CD8-positive, alpha-beta memory T cell (primary cell): ENCODE measurements around the gene CD209. TPM values are rescaled to one million over a fixed set of nuclear protein-coding genes. Genes with fewer than 3 reads are reported as not detected.
A peak's percentile ranks its signal among the peaks of the same experiment; 100 is the strongest.

Experiments used
- CTCF ChIA-PET: fragments of 350-600 bp; sonication (Branson Sonifier 250); formaldehyde crosslinking; loops from one replicate; lab custom pipeline; 2021; ENCODE audit warnings: antibody characterized with exemption; lab: Charles Lee
- POLR2A ChIA-PET: fragments of 350-600 bp; sonication (Branson Sonifier 250); formaldehyde crosslinking; loops from one replicate; lab custom pipeline; 2021; ENCODE audit warnings: antibody characterized with exemption; lab: Charles Lee
- DNase-seq, 5 donors: peaks; one replicate each; pipeline versions ENCODE4 v3.0.0 to v3.0.0-alpha.2; 2020 to 2022; ENCODE audit warnings: mixed read lengths in 1 of 5
- H3K27ac ChIP-seq: one replicate; pipeline ENCODE4 v1.7.0; 2013; ENCODE audit warnings: low read depth, mild to moderate bottlenecking, low read length, moderate library complexity
- H3K27me3 ChIP-seq: 2 replicates; pipeline ENCODE4 v1.7.0; 2013; ENCODE audit warnings: low read length, mild to moderate bottlenecking; ENCODE audit not compliant: insufficient read depth, poor library complexity, severe bottlenecking
- H3K36me3 ChIP-seq: 2 replicates; pipeline ENCODE4 v1.7.0; 2013; ENCODE audit warnings: mild to moderate bottlenecking, low read length, moderate library complexity; ENCODE audit not compliant: insufficient read depth
- H3K4me1 ChIP-seq: 2 replicates; pipeline ENCODE4 v1.7.0; 2013; ENCODE audit warnings: mild to moderate bottlenecking, low read length, moderate library complexity; ENCODE audit not compliant: insufficient read depth
- H3K4me3 ChIP-seq: 2 replicates; pipeline ENCODE4 v1.7.0; 2013; ENCODE audit warnings: mild to moderate bottlenecking, low read length
- H3K9me3 ChIP-seq: 2 replicates; pipeline ENCODE4 v1.7.0; 2013; ENCODE audit warnings: mild to moderate bottlenecking, low read length
- H3K27ac Mint-ChIP-seq, 8 donors: one replicate each; pipeline ENCODE4 v1.8.0; 2020 to 2021; ENCODE audit warnings: mixed read lengths in 8 of 8, mild to moderate bottlenecking in 6 of 8, inconsistent platforms in 3 of 8, moderate library complexity in 3 of 8
- H3K27me3 Mint-ChIP-seq, 2 donors: one replicate each; pipeline ENCODE4 v1.8.0; 2020 to 2021; ENCODE audit warnings: mixed read lengths in 2 of 2, mild to moderate bottlenecking in 1 of 2, moderate library complexity in 1 of 2
- H3K36me3 Mint-ChIP-seq, 3 donors: one replicate each; pipeline ENCODE4 v1.8.0; 2020 to 2021; ENCODE audit warnings: mixed read lengths in 3 of 3, inconsistent platforms in 1 of 3, mild to moderate bottlenecking in 1 of 3
- H3K4me1 Mint-ChIP-seq, 3 donors: one replicate each; pipeline ENCODE4 v1.8.0; 2020 to 2021; ENCODE audit warnings: mixed read lengths in 3 of 3, inconsistent platforms in 1 of 3, mild to moderate bottlenecking in 1 of 3
- H3K4me3 Mint-ChIP-seq, 7 donors: one replicate each; pipeline ENCODE4 v1.8.0; 2020 to 2021; ENCODE audit warnings: mixed read lengths in 7 of 7, mild to moderate bottlenecking in 6 of 7, moderate library complexity in 4 of 7, inconsistent platforms in 2 of 7
- H3K9me3 Mint-ChIP-seq, 5 donors: one replicate each; pipeline ENCODE4 v1.8.0; 2020 to 2022; ENCODE audit warnings: mixed read lengths in 5 of 5, mild to moderate bottlenecking in 3 of 5, moderate library complexity in 2 of 5, inconsistent platforms in 1 of 5
- polyA plus RNA-seq: library from polyadenylated mRNA; unstranded; fragments of 300-500 nt; fragmentation: Illumina TruSeq; gene quantifications from one replicate; pipeline ENCODE4 v1.2.3, GENCODE V29; 2021
- total RNA-seq, 2 experiments: library from RNA; stranded (reverse); gene quantifications; one replicate each; pipeline ENCODE4 v1.2.3, GENCODE V29; 2021

CD209 gene
- total and polyA plus RNA-seq, 3 experiments from 2014 or later, result 0.16 to 0.28 TPM; not detected in 1

DNA sequence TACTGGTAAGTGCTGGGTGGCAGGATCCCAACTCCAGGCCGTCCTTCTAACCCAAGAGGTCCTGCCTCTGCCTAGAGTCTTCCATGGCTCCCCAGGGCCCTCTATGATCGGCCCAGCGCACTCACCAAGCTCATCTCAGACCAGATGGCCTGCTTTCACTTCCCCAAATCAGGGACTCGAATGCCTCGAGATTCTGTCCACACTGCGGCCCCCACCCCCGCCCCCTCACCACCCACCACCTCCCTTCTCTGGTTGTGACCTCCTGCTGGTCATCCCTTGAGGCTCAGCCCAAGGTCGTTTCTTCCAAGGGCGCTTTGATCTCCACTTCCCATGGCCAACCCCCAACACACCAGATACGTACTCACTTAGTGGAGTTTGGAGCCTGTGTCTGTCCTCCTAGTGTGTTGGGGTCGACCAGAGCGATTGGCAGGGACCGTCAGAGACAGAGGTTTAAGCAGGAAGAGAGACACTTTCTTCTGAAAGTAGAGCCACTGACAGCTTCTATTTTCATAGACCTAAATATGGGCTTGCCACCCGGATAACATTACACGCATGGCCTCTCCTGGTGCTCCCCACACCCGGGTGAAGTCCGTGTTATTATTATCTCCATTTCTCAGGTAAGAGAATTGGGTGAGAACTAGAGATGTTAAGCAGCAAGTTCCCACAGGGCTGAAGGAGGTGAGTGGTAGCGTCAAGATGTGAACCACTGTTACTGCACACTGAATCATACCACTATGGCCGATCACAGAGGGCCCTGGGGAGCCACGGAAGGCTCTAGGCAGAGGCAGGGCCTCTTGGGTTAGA, 45.5 kb downstream of the CD209 start, which contains the start of gene FCER2:
Gene FCER2 (minus strand): TSS at position 478 of the 804 bp plus-strand sequence. CDS start 2,371 bp downstream, outside the sequence.
- Histone ChIP-seq H3K27ac (no peak within 1 kb of the TSS), H3K27me3 (no peaks in the 10 kb centered on the region), H3K9me3 (no peaks in the 10 kb centered on the region), H3K4me1 (peaks cover 29% of the 10 kb centered on the region), H3K4me3 (no peak within 1 kb of the TSS), H3K36me3 (no peaks in the 10 kb centered on the region)
- Mint-ChIP-seq H3K36me3 (no peaks in the 10 kb centered on the region), H3K4me1 (peaks cover 22 to 39% (median 33%) of the 10 kb centered on the region in 3 donors), H3K9me3 (no peaks in the 10 kb centered on the region), H3K27ac (peak within 1 kb of the TSS in 5 of 8 donors; percentile 21 to 79 (median 27)), H3K27me3 (peaks cover 13 to 20% of the 10 kb centered on the region in 2 donors), H3K4me3 (no peak within 1 kb of the TSS)
- no peak for DNase-seq
- ChIA-PET CTCF (no interaction called here), POLR2A (interaction anchor here (0.6 kb wide), 1 partner anchor 159 kb away, joined by 3 read pairs; no protein-coding TSS in a partner anchor)

DNA sequence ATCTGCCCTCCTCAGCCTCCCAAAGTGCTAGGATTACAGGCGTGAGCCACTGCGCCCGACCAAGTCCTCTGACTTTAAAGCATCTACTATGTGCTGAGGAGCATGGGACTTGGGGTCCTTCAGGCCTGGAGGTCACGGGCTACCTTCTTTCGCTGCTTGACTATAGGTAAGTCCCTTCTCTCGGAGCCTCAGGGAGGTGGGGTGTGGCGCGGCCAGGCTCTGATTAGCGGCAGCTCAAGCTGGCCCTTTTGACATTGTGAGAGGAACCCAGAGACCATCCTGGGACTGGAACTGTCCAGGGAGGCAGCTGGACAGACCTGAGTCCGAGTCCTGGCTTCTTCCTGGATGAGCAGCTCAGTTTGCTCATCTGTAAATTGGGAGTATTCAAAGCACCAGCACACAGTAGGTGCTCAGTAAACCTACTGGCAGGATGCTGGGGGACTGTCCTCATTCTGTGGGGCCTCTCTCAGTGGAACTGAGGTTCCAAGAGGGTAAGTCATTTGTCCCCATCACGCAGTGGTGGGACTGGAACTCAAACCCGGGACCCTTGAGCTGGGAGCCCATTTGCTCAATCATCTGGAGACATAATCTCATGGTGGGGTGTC, 46.2 kb downstream of the CD209 start:
- no peaks in the 10 kb centered on the region for H3K9me3 Mint-ChIP-seq
- Histone ChIP-seq H3K9me3 (no peaks in the 10 kb centered on the region), H3K27me3 (no peaks in the 10 kb centered on the region), H3K36me3 (no peaks in the 10 kb centered on the region), H3K27ac (no peak overlapping the region), H3K4me3 (no peak overlapping the region), H3K4me1 (peaks cover 22% of the 10 kb centered on the region)
- POLR2A ChIA-PET, result interaction anchor here (0.6 kb wide), 1 partner anchor 159 kb away, joined by 3 read pairs; no protein-coding TSS in a partner anchor
- CTCF ChIA-PET, result interaction anchor here (2.6 kb wide), 1 partner anchor 20 kb away, joined by 15 read pairs; the partner anchor contains the start of gene TRAPPC5
- DNase-seq, result no peak
- no peaks in the 10 kb centered on the region for H3K36me3 Mint-ChIP-seq
- H3K27me3 Mint-ChIP-seq, result peaks cover 13 to 23% of the 10 kb centered on the region in 2 donors
- peaks cover 15 to 32% (median 26%) of the 10 kb centered on the region in 3 donors for H3K4me1 Mint-ChIP-seq
- no peak overlapping the region for H3K4me3 Mint-ChIP-seq
- peak overlapping the region in 1 of 8 donors; percentile 27 for H3K27ac Mint-ChIP-seq

DNA sequence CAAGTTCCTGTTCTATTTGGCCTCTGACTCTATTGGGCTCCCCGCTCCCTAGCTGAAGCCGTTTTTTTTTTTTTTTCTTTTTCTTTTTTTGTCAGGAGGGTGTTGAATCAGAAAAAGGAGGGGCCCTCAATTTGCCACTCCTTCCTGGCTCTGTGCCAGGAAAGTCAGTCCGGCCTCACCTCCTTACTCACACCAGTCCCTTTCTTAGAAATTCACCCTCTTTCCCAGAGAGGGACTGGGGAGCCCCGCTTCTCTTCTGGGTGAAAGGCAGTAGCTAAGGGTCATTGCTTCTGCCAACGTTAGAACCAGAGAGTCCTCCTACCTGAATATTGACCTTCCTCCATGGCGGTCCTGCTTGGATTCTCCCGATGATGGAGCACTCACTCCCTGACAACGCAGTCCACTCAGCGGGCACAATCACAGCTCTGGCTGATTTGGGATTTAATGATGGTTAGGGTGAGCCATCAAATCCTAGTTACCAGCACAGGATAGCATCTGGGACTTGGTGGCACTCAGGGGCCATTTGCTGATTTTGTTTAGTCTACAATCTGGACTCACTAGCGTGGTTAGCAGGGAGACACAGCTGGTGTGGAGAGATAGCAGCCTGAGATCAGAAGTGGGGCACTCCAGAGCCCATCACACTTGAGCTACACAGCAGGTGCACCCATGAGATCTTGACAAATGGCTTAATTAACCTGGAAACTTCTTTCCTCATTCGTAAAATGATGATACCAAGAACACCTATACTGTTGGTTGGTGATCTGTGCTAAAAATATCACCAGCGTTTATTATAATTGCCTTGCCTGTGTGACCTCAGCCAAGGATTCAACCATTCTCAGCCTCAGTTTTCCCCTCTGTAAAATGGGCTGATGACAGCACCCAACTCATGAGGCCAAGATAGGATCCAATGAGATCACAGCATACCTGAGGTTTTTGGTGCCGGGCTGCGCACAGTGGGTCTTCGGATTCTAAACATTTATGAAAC, 47.6 kb downstream of the CD209 start:
- no peaks in the 10 kb centered on the region for H3K36me3 Mint-ChIP-seq
- no peaks in the 10 kb centered on the region for H3K9me3 Mint-ChIP-seq
- peaks cover 3 to 18% (median 11%) of the 10 kb centered on the region in 3 donors for H3K4me1 Mint-ChIP-seq
- peaks cover 17 to 23% of the 10 kb centered on the region in 2 donors for H3K27me3 Mint-ChIP-seq
- CTCF ChIA-PET, result interaction anchor here (2.6 kb wide), 1 partner anchor 19 kb away, joined by 15 read pairs; the partner anchor contains the start of gene TRAPPC5
- peaks cover 9% of the 10 kb centered on the region for H3K4me1 ChIP-seq
- no peaks in the 10 kb centered on the region for H3K9me3 ChIP-seq
- H3K4me3 Mint-ChIP-seq, result no peak overlapping the region
- no peak overlapping the region for H3K4me3 ChIP-seq
- POLR2A ChIA-PET, result no interaction called here
- H3K27me3 ChIP-seq, result no peaks in the 10 kb centered on the region
- H3K27ac ChIP-seq, result no peak overlapping the region
- H3K36me3 ChIP-seq, result no peaks in the 10 kb centered on the region
- H3K27ac Mint-ChIP-seq, result peak overlapping the region in 2 of 8 donors; percentile 15 to 77
- DNase-seq, result no peak

DNA sequence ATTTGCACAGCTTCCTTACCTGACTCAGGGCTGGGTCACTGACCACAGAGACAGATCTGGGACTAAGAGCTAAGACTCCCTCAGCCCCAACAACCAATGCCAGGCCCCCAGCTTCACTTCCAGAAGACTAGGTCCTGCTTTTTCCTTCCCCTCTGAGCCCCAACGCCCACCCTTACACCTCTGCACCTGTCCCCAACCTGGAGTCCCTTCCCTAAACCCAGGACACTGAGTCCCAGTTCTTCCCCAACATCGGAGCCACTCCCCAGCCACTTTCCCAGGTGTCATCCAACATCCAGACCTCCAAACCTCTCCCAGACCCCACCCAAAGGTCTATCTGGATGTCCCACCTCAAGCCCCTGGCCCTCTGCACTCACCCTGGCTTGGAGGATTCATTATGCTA, 48.3 kb downstream of the CD209 start:
- Histone ChIP-seq H3K27me3 (no peaks in the 10 kb centered on the region), H3K36me3 (no peaks in the 10 kb centered on the region), H3K4me1 (peaks cover 2% of the 10 kb centered on the region), H3K9me3 (no peaks in the 10 kb centered on the region), H3K4me3 (no peak overlapping the region), H3K27ac (no peak overlapping the region)
- POLR2A ChIA-PET, result no interaction called here
- H3K9me3 Mint-ChIP-seq, result no peaks in the 10 kb centered on the region
- no peak for DNase-seq
- H3K27me3 Mint-ChIP-seq, result peaks cover 17 to 23% of the 10 kb centered on the region in 2 donors
- H3K36me3 Mint-ChIP-seq, result no peaks in the 10 kb centered on the region
- H3K4me3 Mint-ChIP-seq, result no peak overlapping the region
- CTCF ChIA-PET, result interaction anchor here (2.6 kb wide), 1 partner anchor 18 kb away, joined by 15 read pairs; the partner anchor contains the start of gene TRAPPC5
- peaks cover 3 to 20% (median 4%) of the 10 kb centered on the region in 3 donors for H3K4me1 Mint-ChIP-seq
- peak overlapping the region in 1 of 8 donors; percentile 32 for H3K27ac Mint-ChIP-seq

DNA sequence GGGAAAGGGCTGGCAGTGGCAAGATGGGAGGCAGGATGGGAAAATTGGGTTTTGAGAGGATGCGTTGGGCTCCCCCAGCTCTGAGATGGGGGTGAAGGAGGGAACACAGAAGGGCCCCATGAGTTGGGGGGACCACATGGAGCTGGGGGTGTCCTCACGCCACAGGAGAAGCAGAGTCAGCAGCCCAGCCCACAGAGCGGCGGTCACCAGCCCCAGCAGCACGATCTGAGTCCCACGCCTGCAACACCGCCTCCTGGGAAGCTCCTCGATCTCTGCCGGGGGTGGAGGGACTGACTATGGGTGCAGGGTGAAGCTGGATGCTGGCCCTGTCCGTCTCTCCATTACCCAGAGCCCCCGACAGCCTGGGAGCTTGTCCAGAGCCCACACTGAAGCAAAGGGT, 48.8 kb downstream of the CD209 start:
- H3K9me3 ChIP-seq, result no peaks in the 10 kb centered on the region
- H3K4me1 ChIP-seq, result no peaks in the 10 kb centered on the region
- CTCF ChIA-PET, result interaction anchor here (2.6 kb wide), 1 partner anchor 18 kb away, joined by 15 read pairs; the partner anchor contains the start of gene TRAPPC5
- POLR2A ChIA-PET, result no interaction called here
- Mint-ChIP-seq H3K36me3 (no peaks in the 10 kb centered on the region), H3K27ac (no peak overlapping the region), H3K27me3 (peaks cover 17 to 23% of the 10 kb centered on the region in 2 donors), H3K9me3 (no peaks in the 10 kb centered on the region), H3K4me3 (no peak overlapping the region), H3K4me1 (peaks cover 3 to 17% (median 4%) of the 10 kb centered on the region in 3 donors)
- H3K4me3 ChIP-seq, result no peak overlapping the region
- no peaks in the 10 kb centered on the region for H3K27me3 ChIP-seq
- H3K27ac ChIP-seq, result no peak overlapping the region
- no peak for DNase-seq
- no peaks in the 10 kb centered on the region for H3K36me3 ChIP-seq

DNA sequence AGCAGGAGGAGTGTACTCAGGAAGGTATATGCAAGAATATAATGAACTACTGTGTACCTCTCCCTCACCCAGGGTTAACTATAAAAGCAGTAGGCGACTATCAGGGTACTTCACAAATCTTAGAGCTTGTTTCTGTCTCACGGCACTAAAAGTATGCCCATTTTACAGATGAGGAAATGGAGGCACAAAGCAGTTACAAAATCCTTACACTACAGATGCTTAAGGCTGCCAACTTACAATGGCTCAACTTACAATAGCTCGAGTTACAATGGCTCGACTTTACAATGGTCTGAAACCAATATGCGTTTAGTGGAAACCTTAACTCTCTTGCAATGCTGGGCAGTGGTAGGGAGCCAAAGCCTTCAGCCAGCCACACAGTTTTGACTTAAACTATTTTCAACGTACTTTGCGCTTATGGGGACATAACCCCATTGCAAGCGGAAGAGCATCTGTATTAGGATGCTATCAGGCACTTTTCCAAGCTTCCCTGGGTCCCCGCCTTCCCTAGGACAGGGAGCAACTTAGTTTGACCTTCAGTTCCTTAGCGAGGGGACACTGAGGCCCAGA, 49.5 kb downstream of the CD209 start:
- ChIA-PET POLR2A (interaction anchor here (0.7 kb wide), 1 partner anchor 621 kb away, joined by 5 read pairs; no protein-coding TSS in a partner anchor), CTCF (no interaction called here)
- Mint-ChIP-seq H3K4me1 (peaks cover 3 to 16% (median 4%) of the 10 kb centered on the region in 3 donors), H3K27me3 (peaks cover 17 to 23% of the 10 kb centered on the region in 2 donors), H3K27ac (no peak overlapping the region), H3K9me3 (no peaks in the 10 kb centered on the region), H3K4me3 (peak overlapping the region in 1 of 7 donors; percentile 11), H3K36me3 (no peaks in the 10 kb centered on the region)
- no peak for DNase-seq
- Histone ChIP-seq H3K4me1 (peaks cover 7% of the 10 kb centered on the region), H3K9me3 (peaks cover under 1% of the 10 kb centered on the region), H3K27ac (no peak overlapping the region), H3K4me3 (no peak overlapping the region), H3K36me3 (no peaks in the 10 kb centered on the region), H3K27me3 (no peaks in the 10 kb centered on the region)

DNA sequence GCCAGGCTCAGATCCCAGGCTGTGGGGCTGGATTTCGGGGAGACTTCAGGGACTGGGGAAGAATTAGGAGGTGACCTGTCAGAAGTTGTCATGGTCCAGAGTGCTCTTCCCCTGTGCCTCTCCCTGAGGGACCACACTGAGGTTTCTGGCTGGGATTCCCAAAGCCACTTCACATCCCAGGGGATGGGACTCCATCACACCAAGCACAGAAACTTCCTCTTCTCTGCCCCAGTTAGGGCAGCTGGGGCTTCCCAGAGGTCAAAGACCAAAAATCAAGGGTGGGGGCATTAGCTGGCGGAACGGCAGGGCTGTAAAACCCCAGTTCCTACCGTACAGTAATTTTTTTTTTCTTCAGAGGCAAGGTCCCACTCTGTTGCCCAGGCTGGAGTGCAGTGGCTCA, 52.8 kb downstream of the CD209 start:
- POLR2A ChIA-PET, result no interaction called here
- CTCF ChIA-PET, result no interaction called here

More for the DNA sequence above, 52.8 kb downstream of the CD209 start:
- Histone ChIP-seq H3K36me3 (no peaks in the 10 kb centered on the region), H3K27me3 (no peaks in the 10 kb centered on the region), H3K27ac (no peak overlapping the region), H3K9me3 (peaks cover 16% of the 10 kb centered on the region), H3K4me3 (no peak overlapping the region), H3K4me1 (peaks cover 11% of the 10 kb centered on the region)
- peak overlapping the region in 1 of 8 donors; percentile 10 for H3K27ac Mint-ChIP-seq
- no peak overlapping the region for H3K4me3 Mint-ChIP-seq
- no peak for DNase-seq
- H3K36me3 Mint-ChIP-seq, result no peaks in the 10 kb centered on the region
- H3K4me1 Mint-ChIP-seq, result peaks cover 0 to 12% (median under 1%) of the 10 kb centered on the region in 3 donors
- no peaks in the 10 kb centered on the region for H3K9me3 Mint-ChIP-seq
- peaks cover 13 to 20% of the 10 kb centered on the region in 2 donors for H3K27me3 Mint-ChIP-seq
